ENCODE results near the gene HNRNPA3.

- no peak for TF ChIP-seq POLR2AphosphoS5 (IDR thresholded peaks at IDR 0.05; ENCODE audit: insufficient read depth, low read depth, low read length)
- TF ChIP-seq POLR2A (IDR thresholded peaks at IDR 0.05; ENCODE audit: low read depth, low read length): no peak
Measured at GRCh38 chr2:177187631-177188312, 24.8 kb upstream of the HNRNPA3 start.

Measured in endothelial cell of umbilical vein (primary cell).